Naive thymus-derived CD8-positive, alpha-beta T cell (primary cell): ENCODE measurements around the gene MICU1. TPM values are rescaled to one million over a fixed set of nuclear protein-coding genes. Genes with fewer than 3 reads are reported as not detected.
A peak's percentile ranks its signal among the peaks of the same experiment; 100 is the strongest.

ENCODE experiments used
- ATAC-seq, 2 donors: fragments of 150-1000 bp; cut with Tn5 transposase in 1 of 2; sonication (Bioruptor Pico), chemical (Tn5 transposase) in 1 of 2; 1 replicate in 1 of 2; 2 replicates in 1 of 2; pipeline ENCODE4 v1.10.0; 2021; ENCODE audit warnings: mild to moderate bottlenecking in 2 of 2, moderate library complexity in 2 of 2
- POLR2A ChIA-PET: fragments of 350-600 bp; sonication (Branson Sonifier 250); formaldehyde crosslinking; loops from one replicate; lab custom pipeline; 2021; ENCODE audit warnings: antibody characterized with exemption; lab: Charles Lee
- DNase-seq, 10 donors: peaks; one replicate each; pipeline versions ENCODE4 v3.0.0 to v3.0.0-alpha.2; 2020 to 2022
- H3K27ac Mint-ChIP-seq, 10 donors: one replicate each; pipeline ENCODE4 v1.8.0; 2020 to 2022; ENCODE audit warnings: mild to moderate bottlenecking in 10 of 10, mixed read lengths in 10 of 10, moderate library complexity in 4 of 10, inconsistent platforms in 1 of 10
- H3K27me3 Mint-ChIP-seq, 5 donors: one replicate each; pipeline ENCODE4 v1.8.0; 2021 to 2022; ENCODE audit warnings: mixed read lengths in 5 of 5
- H3K36me3 Mint-ChIP-seq, 3 donors: one replicate each; pipeline ENCODE4 v1.8.0; 2020 to 2022; ENCODE audit warnings: mixed read lengths in 3 of 3, mild to moderate bottlenecking in 2 of 3, inconsistent platforms in 1 of 3
- H3K4me1 Mint-ChIP-seq, 4 donors: one replicate each; pipeline ENCODE4 v1.8.0; 2021 to 2022; ENCODE audit warnings: mixed read lengths in 4 of 4
- H3K4me3 Mint-ChIP-seq, 10 donors: one replicate each; pipeline ENCODE4 v1.8.0; 2020 to 2022; ENCODE audit warnings: mild to moderate bottlenecking in 10 of 10, mixed read lengths in 10 of 10, moderate library complexity in 6 of 10, inconsistent platforms in 1 of 10
- H3K9me3 Mint-ChIP-seq, 9 donors: one replicate each; pipeline ENCODE4 v1.8.0; 2020 to 2022; ENCODE audit warnings: mixed read lengths in 9 of 9, mild to moderate bottlenecking in 3 of 9, inconsistent platforms in 1 of 9, moderate library complexity in 1 of 9
- polyA plus RNA-seq, 3 donors: library from polyadenylated mRNA; unstranded; fragments of 300-500 nt; fragmentation: Illumina TruSeq; gene quantifications; one replicate each; pipeline ENCODE4 v1.2.3, GENCODE V29; 2021
- total RNA-seq, 8 experiments: library from RNA in 2 of 8; stranded (reverse) in 2 of 8; gene quantifications; one replicate each; pipeline ENCODE4 v1.2.3 and lab custom pipeline; 2021 to 2026

Gene MICU1
- total and polyA plus RNA-seq, 5 experiments from 2014 or later, result 20.7 to 26.4 (median 24.1) TPM

DNA sequence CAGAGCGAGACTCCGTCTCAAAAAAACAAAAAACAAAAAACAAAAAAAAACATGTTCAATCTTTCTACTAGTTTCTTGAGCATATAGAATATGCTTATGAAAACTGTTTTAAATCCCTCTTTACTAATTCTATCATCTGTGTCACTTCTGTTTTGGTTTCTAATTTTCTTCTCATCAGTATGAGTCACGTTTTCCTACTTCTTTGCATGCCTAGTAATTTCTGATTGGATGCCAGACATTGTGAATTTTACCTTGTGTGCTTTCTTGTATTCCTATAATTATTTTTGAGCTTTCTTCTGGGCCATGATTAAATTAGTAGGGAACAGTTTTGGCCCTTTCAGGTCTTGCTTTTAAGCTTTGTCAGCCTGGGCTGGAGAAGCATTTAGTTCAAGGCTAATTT is 9.9 kb downstream of the MICU1 start:
- POLR2A ChIA-PET, result no interaction called here
- Mint-ChIP-seq H3K36me3 (peaks cover 7 to 13% (median 10%) of the 10 kb centered on the region in 3 donors), H3K9me3 (peaks cover 0 to 18% (median 11%) of the 10 kb centered on the region in 9 donors), H3K4me1 (peaks cover 5 to 18% (median 11%) of the 10 kb centered on the region in 4 donors), H3K27me3 (no peaks in the 10 kb centered on the region), H3K27ac (no peak overlapping the region), H3K4me3 (no peak overlapping the region)
- no peak for ATAC-seq
- DNase-seq, result no peak

GRCh38 chr10:72612203-72612826 is 13.6 kb downstream of the MICU1 start:
- H3K27ac Mint-ChIP-seq, result peak overlapping the region in 2 of 10 donors; percentile 4 to 61
- POLR2A ChIA-PET, result interaction anchor here (0.6 to 0.7 kb wide), 3 partner anchors 13 to 21 kb away, joined by 3 to 5 read pairs (median 4); no protein-coding TSS in a partner anchor
- no peaks in the 10 kb centered on the region for H3K27me3 Mint-ChIP-seq
- peaks cover 15 to 22% (median 15%) of the 10 kb centered on the region in 3 donors for H3K36me3 Mint-ChIP-seq
- no peak overlapping the region for H3K4me3 Mint-ChIP-seq
- ATAC-seq, result no peak
- H3K4me1 Mint-ChIP-seq, result peaks cover 8 to 18% (median 11%) of the 10 kb centered on the region in 4 donors
- DNase-seq, result no peak
- H3K9me3 Mint-ChIP-seq, result peaks cover 0 to 18% (median 11%) of the 10 kb centered on the region in 9 donors

DNA sequence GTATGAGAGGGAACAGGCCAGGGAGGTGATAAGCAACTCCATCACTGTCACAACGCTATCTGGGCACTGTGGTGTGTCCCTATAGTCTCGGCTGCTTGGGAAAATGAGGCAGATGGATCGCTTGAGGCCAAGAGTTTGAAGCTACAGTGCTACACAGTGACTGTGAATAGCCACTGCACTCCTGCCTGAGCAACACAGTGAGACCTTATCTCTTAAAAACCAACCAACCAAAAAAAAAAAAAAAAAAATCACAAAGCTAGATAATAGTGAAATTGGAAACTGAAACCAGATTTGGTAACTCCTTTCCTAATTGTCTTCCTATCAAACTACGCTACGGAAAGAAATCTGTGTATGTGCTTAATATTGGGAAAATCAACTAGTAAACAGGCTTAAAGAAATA is 14.1 kb downstream of the MICU1 start:
- peaks cover 0 to 13% (median 8%) of the 10 kb centered on the region in 9 donors for H3K9me3 Mint-ChIP-seq
- ATAC-seq, result no peak
- H3K4me1 Mint-ChIP-seq, result peaks cover 6 to 18% (median 10%) of the 10 kb centered on the region in 4 donors
- POLR2A ChIA-PET, result interaction anchor here (0.6 kb wide), 1 partner anchor 15 kb away, joined by 4 read pairs; no protein-coding TSS in a partner anchor
- peaks cover 12 to 18% (median 15%) of the 10 kb centered on the region in 3 donors for H3K36me3 Mint-ChIP-seq
- H3K4me3 Mint-ChIP-seq, result peak overlapping the region in 1 of 10 donors; percentile 20
- peak overlapping the region in 3 of 10 donors; percentile 4 to 41 (median 29) for H3K27ac Mint-ChIP-seq
- DNase-seq, result no peak
- H3K27me3 Mint-ChIP-seq, result no peaks in the 10 kb centered on the region

DNA sequence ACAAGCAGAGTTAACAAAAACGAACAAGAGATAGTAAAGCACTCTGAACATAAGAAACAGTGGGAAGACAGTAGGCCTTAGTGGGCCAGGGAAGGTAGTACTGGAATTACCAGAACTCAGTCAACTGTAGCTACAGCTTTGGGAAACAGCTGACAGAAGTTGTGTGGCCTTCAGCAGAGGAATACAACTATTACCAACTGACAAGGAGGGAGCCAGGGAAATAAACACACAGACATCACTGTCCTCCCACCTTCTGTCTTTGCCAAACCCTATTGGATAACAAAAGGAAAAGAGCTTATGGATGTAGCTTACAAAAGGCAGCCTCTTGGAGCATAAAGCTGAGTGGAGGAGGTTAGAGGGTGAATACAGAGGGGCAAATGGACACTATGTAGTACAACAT is 15.4 kb downstream of the MICU1 start:
- peaks cover 4 to 18% (median 10%) of the 10 kb centered on the region in 4 donors for H3K4me1 Mint-ChIP-seq
- H3K4me3 Mint-ChIP-seq, result no peak overlapping the region
- H3K9me3 Mint-ChIP-seq, result peaks cover 0 to 3% (median 0%) of the 10 kb centered on the region in 9 donors
- peak overlapping the region in 1 of 10 donors; percentile 49 for H3K27ac Mint-ChIP-seq
- POLR2A ChIA-PET, result no interaction called here
- ATAC-seq (no peak), DNase-seq (no peak)
- peaks cover 5 to 9% (median 9%) of the 10 kb centered on the region in 3 donors for H3K36me3 Mint-ChIP-seq
- no peaks in the 10 kb centered on the region for H3K27me3 Mint-ChIP-seq

DNA sequence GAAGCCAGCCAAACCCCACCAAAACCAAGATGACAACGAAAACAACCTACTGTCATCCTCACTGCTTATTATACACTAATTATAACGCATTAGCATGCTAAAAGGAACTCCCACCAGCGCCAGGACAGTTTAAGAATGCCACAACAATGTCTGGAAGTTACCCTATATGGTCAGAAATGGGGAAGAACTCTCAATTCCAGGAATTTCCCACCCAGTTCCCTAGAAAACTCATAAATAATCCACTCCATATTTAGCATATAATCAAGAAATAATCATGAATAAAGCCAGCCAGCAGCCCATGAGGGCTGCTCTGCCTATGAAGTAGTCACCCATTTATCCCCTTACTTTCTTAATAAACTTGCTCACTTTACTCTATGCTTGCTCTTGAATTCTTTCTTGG is 20.8 kb downstream of the MICU1 start:
- Mint-ChIP-seq H3K4me3 (no peak overlapping the region), H3K27ac (peak overlapping the region in 1 of 10 donors; percentile 13), H3K9me3 (peaks cover 0 to 3% (median 0%) of the 10 kb centered on the region in 9 donors), H3K36me3 (peaks cover 5 to 18% (median 15%) of the 10 kb centered on the region in 3 donors), H3K27me3 (no peaks in the 10 kb centered on the region), H3K4me1 (peaks cover 0 to 10% (median 4%) of the 10 kb centered on the region in 4 donors)
- POLR2A ChIA-PET, result no interaction called here
- ATAC-seq, result no peak
- DNase-seq, result no peak

DNA sequence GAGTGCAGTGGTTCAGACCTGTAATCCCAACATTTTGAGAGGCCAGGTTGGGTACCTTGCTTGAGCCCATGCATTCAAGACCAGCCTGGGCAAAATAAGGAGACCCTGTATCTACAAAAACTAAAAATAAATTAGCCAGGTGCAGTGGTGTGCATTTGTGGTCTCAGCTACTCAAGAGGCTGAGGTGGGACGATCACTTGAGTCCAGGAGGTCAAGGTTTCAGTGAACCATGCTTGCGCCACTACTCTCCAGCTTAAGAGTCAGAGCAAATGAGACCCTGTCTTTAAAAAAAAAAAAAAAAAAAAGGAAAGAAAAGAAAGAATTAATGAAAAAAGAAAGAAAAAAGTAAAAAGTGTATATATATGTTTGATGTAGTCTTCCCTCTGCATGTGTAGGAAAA is 24.7 kb downstream of the MICU1 start:
- POLR2A ChIA-PET, result interaction anchor here (0.6 kb wide), 2 partner anchors 51 to 140 kb away, joined by 3 to 4 read pairs; no protein-coding TSS in a partner anchor
- Mint-ChIP-seq H3K27ac (no peak overlapping the region), H3K4me3 (no peak overlapping the region), H3K9me3 (no peaks in the 10 kb centered on the region), H3K36me3 (peaks cover 4 to 16% (median 9%) of the 10 kb centered on the region in 3 donors), H3K27me3 (no peaks in the 10 kb centered on the region), H3K4me1 (peaks cover 6 to 12% (median 10%) of the 10 kb centered on the region in 4 donors)
- ATAC-seq (no peak), DNase-seq (no peak)

- Mint-ChIP-seq H3K4me3 (no peak overlapping the region), H3K27ac (no peak overlapping the region), H3K36me3 (peaks cover 7 to 19% (median 16%) of the 10 kb centered on the region in 3 donors), H3K27me3 (no peaks in the 10 kb centered on the region), H3K9me3 (peaks cover 0 to under 1% (median 0%) of the 10 kb centered on the region in 9 donors), H3K4me1 (peaks cover 8 to 15% (median 12%) of the 10 kb centered on the region in 4 donors)
- no peak for ATAC-seq
- no peak for DNase-seq
- POLR2A ChIA-PET, result no interaction called here
Measured at GRCh38 chr10:72598769-72599701, 26.8 kb downstream of the MICU1 start.

GRCh38 chr10:72597897-72598296 is 28.0 kb downstream of the MICU1 start:
- DNase-seq, result no peak
- H3K9me3 Mint-ChIP-seq, result peaks cover 0 to 2% (median 0%) of the 10 kb centered on the region in 9 donors
- H3K4me1 Mint-ChIP-seq, result peaks cover 6 to 21% (median 18%) of the 10 kb centered on the region in 4 donors
- ATAC-seq, result no peak
- no peak overlapping the region for H3K4me3 Mint-ChIP-seq
- peaks cover 12 to 25% (median 19%) of the 10 kb centered on the region in 3 donors for H3K36me3 Mint-ChIP-seq
- H3K27ac Mint-ChIP-seq, result no peak overlapping the region
- POLR2A ChIA-PET, result no interaction called here
- H3K27me3 Mint-ChIP-seq, result no peaks in the 10 kb centered on the region

- H3K27ac Mint-ChIP-seq, result no peak overlapping the region
- H3K27me3 Mint-ChIP-seq, result no peaks in the 10 kb centered on the region
- H3K4me3 Mint-ChIP-seq, result no peak overlapping the region
- POLR2A ChIA-PET, result no interaction called here
- H3K4me1 Mint-ChIP-seq, result peaks cover 6 to 34% (median 29%) of the 10 kb centered on the region in 4 donors
- H3K36me3 Mint-ChIP-seq, result peaks cover 16 to 22% (median 19%) of the 10 kb centered on the region in 3 donors
- DNase-seq (no peak), ATAC-seq (no peak)
- H3K9me3 Mint-ChIP-seq, result peaks cover 0 to 9% (median 0%) of the 10 kb centered on the region in 9 donors
Measured at GRCh38 chr10:72595436-72595835, 30.4 kb downstream of the MICU1 start.

DNA sequence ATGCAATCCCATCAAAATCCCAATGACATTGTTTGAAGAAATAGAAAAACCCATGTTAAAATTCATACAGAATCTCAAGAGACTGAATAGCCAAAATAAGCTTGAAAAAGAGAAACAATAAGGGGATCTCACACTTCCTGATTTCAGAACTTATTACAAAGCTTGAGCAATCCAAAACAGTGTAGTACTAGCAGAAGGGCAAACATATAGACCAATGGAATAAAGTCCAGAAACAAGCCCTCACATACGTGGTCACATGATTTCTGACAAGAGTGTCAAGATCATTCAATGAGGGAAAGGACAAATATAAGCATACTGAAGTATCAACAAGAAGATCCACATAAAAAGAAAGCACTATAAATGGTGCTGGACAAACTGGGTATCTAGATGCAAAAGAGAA is 31.9 kb downstream of the MICU1 start:
- DNase-seq (no peak), ATAC-seq (no peak)
- Mint-ChIP-seq H3K4me1 (peaks cover 4 to 29% (median 25%) of the 10 kb centered on the region in 4 donors), H3K9me3 (peaks cover 0 to 9% (median 0%) of the 10 kb centered on the region in 9 donors), H3K4me3 (no peak overlapping the region), H3K36me3 (peaks cover 12 to 21% (median 18%) of the 10 kb centered on the region in 3 donors), H3K27ac (peak overlapping the region in 1 of 10 donors; percentile 11), H3K27me3 (no peaks in the 10 kb centered on the region)
- POLR2A ChIA-PET, result no interaction called here

- H3K4me1 Mint-ChIP-seq, result peaks cover 5 to 29% (median 23%) of the 10 kb centered on the region in 4 donors
- H3K9me3 Mint-ChIP-seq, result peaks cover 0 to 9% (median 0%) of the 10 kb centered on the region in 9 donors
- H3K27ac Mint-ChIP-seq, result peak overlapping the region in 1 of 10 donors; percentile 24
- POLR2A ChIA-PET, result no interaction called here
- H3K36me3 Mint-ChIP-seq, result peaks cover 4 to 12% (median 10%) of the 10 kb centered on the region in 3 donors
- no peaks in the 10 kb centered on the region for H3K27me3 Mint-ChIP-seq
- no peak for DNase-seq
- no peak overlapping the region for H3K4me3 Mint-ChIP-seq
- no peak for ATAC-seq
Measured at GRCh38 chr10:72588266-72588665, 37.6 kb downstream of the MICU1 start.

DNA sequence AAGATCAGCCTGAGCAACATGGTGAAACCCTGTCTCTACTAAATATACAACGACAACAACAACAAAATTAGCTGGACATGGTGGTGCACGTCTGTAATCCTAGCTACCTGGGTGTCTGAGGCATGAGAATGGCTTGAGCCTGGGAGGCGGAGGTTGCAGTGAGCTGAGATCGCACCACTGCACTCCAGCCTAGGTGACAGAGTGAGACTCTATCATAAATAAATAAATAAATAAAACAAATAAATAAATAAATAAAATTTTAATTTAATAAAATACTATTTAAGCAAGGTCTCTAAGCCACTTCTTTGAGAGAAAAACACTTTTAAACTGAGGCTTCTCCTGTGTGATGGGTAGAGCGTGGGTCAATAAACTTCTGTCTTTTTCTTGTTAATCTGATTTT is 38.3 kb downstream of the MICU1 start:
- H3K9me3 Mint-ChIP-seq, result peaks cover 0 to 9% (median 0%) of the 10 kb centered on the region in 9 donors
- POLR2A ChIA-PET, result no interaction called here
- no peaks in the 10 kb centered on the region for H3K27me3 Mint-ChIP-seq
- no peak overlapping the region for H3K4me3 Mint-ChIP-seq
- peak overlapping the region in 1 of 10 donors; percentile 24 for H3K27ac Mint-ChIP-seq
- H3K4me1 Mint-ChIP-seq, result peaks cover 8 to 23% (median 23%) of the 10 kb centered on the region in 4 donors
- H3K36me3 Mint-ChIP-seq, result peaks cover 4 to 12% (median 10%) of the 10 kb centered on the region in 3 donors
- no peak for ATAC-seq
- no peak for DNase-seq
